ENCODE results near the gene OOSP3.

OOSP3 gene

DNA sequence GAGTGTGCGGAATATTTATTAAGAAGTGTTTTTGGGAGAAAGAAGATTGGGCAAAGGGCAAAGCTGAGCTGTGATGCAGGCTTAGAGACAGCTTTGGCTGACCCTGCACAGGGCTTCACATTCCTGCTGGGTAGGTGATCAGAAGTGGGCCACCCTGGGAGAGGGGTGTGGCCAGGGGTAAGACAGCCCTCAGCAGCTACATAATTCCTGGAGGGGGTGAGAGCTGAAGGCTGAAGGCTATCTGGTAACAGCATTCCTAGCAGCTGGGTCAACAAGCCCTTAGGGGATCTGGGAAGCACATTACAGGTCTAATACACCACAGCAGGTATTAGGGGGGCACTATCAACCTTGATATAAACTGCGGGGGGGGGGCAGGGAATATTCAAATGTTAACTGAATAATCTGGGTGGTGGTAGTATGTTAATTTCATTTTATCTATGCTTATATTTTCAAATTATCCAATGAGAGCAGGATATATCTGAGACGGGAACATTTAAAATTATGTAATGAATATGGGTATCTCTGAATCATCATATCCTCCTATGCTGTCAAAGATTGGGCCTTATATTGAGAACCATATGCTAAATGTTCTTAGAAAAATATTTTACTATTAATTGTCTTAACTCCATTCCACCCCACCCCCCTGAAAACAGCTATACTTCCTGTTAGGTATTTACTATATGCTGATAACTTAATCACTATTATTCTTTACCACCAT, 65.6 kb downstream of the OOSP3 start:
- no peak for DNase-seq (ENCODE audit: low read depth in 2 of 3, low spot score in 2 of 3)

DNA sequence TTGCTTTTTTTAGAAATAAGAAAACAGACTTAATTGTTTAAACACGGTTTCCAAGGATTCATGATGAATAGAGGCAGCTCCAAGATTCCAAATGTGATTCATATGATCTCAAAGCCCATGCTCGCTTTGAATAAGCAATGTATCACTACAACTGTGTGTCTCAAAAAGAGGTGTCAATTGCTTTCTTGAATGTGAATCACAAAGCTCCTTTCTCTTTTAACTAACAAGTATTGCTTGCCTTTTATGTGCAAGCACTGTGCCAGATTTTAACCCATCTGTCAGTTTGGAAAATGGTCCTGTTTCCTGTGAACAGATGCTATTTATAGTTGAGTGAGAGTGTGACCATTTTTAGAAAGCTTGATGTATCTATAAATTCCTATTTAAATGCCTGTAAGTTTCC, 66.1 kb downstream of the OOSP3 start:
- DNase-seq (ENCODE audit: low read depth in 2 of 3, low spot score in 2 of 3) = no peak

All from activated CD8-positive, alpha-beta memory T cell treated with anti-CD3 and anti-CD28 coated beads for 48 hours (primary cell).